K562 (cell line): ENCODE results near the gene FXYD4. TPM values are rescaled to one million over a fixed set of nuclear protein-coding genes. Genes with fewer than 3 reads are reported as not detected.

Source experiments
- ARID1B ChIP-seq: fragments of 450-650 bp; IDR thresholded peaks from 2 replicates; pipeline ENCODE4 v1.6.1; 2016; ENCODE audit warnings: antibody characterized with exemption, mild to moderate bottlenecking, inconsistent platforms
- BRF1 ChIP-seq: IDR thresholded peaks from 3 replicates; pipeline ENCODE4 v1.6.1; 2011; ENCODE audit warnings: borderline replicate concordance, mild to moderate bottlenecking; ENCODE audit not compliant: insufficient read length; ENCODE audit errors: extremely low read depth
- CBFB ChIP-seq: sonication (generic); formaldehyde crosslinking; IDR thresholded peaks from 2 replicates; pipeline ENCODE4 v1.4.0; 2020; ENCODE audit warnings: mild to moderate bottlenecking, missing genetic modification reagents
- FOXA3 ChIP-seq, 2 experiments: fragments of 450-650 bp in 1 of 2; sonication (generic) in 1 of 2; formaldehyde crosslinking; IDR thresholded peaks in 1 of 2; conservative IDR thresholded peaks in 1 of 2; 2 replicates each; pipeline versions ENCODE4 v1.4.0 to v1.8.0; 2020 to 2022; ENCODE audit warnings: mild to moderate bottlenecking in 2 of 2, missing genetic modification reagents in 1 of 2
- FOXJ2 ChIP-seq: fragments of 200-800 bp; sonication (Bioruptor generic); IDR thresholded peaks from 2 replicates; pipeline ENCODE4 v1.6.1; 2016; ENCODE audit warnings: missing genetic modification characterization, missing compliant biosample characterization
- GATAD2A ChIP-seq: fragments of 450-650 bp; IDR thresholded peaks from 2 replicates; pipeline ENCODE4 v1.6.1; 2017
- HSF4 ChIP-seq: fragments of 250-450 bp; sonication (Bioruptor Pico); IDR thresholded peaks from 2 replicates; pipeline ENCODE4 v2.1.2; 2022; ENCODE audit warnings: mild to moderate bottlenecking, moderate library complexity, borderline replicate concordance
- JUN ChIP-seq, 2 experiments: sonication (generic) in 1 of 2; formaldehyde crosslinking in 1 of 2; IDR thresholded peaks; 2 replicates each; pipeline versions ENCODE4 v1.6.1 to v1.8.0; 2012 to 2022; ENCODE audit warnings: borderline replicate concordance in 2 of 2, mild to moderate bottlenecking in 2 of 2, improper control_type of control experiment in 1 of 2, low read depth in 1 of 2, low read length in 1 of 2, missing genetic modification reagents in 1 of 2
- MBD2 ChIP-seq: sonication (generic); IDR thresholded peaks from 2 replicates; pipeline ENCODE4 v1.6.1; 2016; ENCODE audit warnings: low read depth, borderline replicate concordance
- POLR2G ChIP-seq: fragments of 200-400 bp; formaldehyde crosslinking; IDR thresholded peaks from 2 replicates; pipeline ENCODE4 v1.6.1; 2017; ENCODE audit warnings: low read depth, mild to moderate bottlenecking, antibody characterized with exemption, low read length, moderate library complexity
- RFX5 ChIP-seq: IDR thresholded peaks from 2 replicates; pipeline ENCODE4 v1.6.1; 2011; ENCODE audit warnings: low read depth, mild to moderate bottlenecking, improper control_type of control experiment, low read length
- SMAD3 ChIP-seq: fragments of 450-650 bp; formaldehyde crosslinking; conservative IDR thresholded peaks from 2 replicates; pipeline ENCODE4 v1.4.0; 2020; ENCODE audit warnings: mild to moderate bottlenecking
- YY1 ChIP-seq, 3 experiments: IDR thresholded peaks; 2 replicates each; pipeline ENCODE4 v1.6.1; 2011; ENCODE audit warnings: low read length in 2 of 3, mild to moderate bottlenecking in 2 of 3, moderate library complexity in 2 of 3, borderline replicate concordance in 1 of 3, control low read depth in 1 of 3, low read depth in 1 of 3; ENCODE audit not compliant: insufficient read depth in 3 of 3, insufficient replicate concordance in 2 of 3, control insufficient read depth in 1 of 3, insufficient read length in 1 of 3; ENCODE audit errors: extremely low read depth in 1 of 3
- ZBED1 ChIP-seq: IDR thresholded peaks from 2 replicates; pipeline ENCODE4 v1.6.1; 2014
- ZBTB7A ChIP-seq: IDR thresholded peaks from 2 replicates; pipeline ENCODE4 v1.6.1; 2011; ENCODE audit warnings: low read depth, mild to moderate bottlenecking, low read length, moderate library complexity, borderline replicate concordance; ENCODE audit not compliant: control insufficient read depth
- ZSCAN29 ChIP-seq: fragments of 450-650 bp; IDR thresholded peaks from 2 replicates; pipeline ENCODE4 v1.6.1; 2017
- polyA plus RNA-seq, 8 experiments: library from polyadenylated mRNA; depleted of rRNA in 4 of 8; stranded (reverse) in 5 of 8; unstranded in 3 of 8; fragments of >200 nt; fragmentation: Nextera tagmentation in 2 of 8; fragmentation: Illumina TruSeq in 1 of 8; extraction: Ambion mirVana in 2 of 8; extraction: Trizol in 1 of 8; gene quantifications; 2 replicates each; pipeline versions ENCODE4 v1.2.1 to v1.2.3, GENCODE V29; 2011 to 2014; ENCODE audit warnings: inconsistent platforms in 1 of 8, missing spikeins in 1 of 8
- total RNA-seq, 7 experiments: library from RNA; depleted of rRNA in 6 of 7; stranded (reverse); fragments of >200 nt in 6 of 7; fragmentation: Illumina TruSeq in 2 of 7; extraction: Trizol in 2 of 7; gene quantifications; 2 replicates each; pipeline versions ENCODE4 v1.2.1 to v1.2.3, GENCODE V29; 2011 to 2021; ENCODE audit warnings: low replicate concordance in 1 of 7
- TF ChIP-seq, protein P1 (sequence below): fragments of 450-650 bp; formaldehyde crosslinking; IDR thresholded peaks from 2 replicates; pipeline ENCODE4 v1.4.0; 2020; ENCODE audit warnings: mild to moderate bottlenecking, moderate library complexity
- TF ChIP-seq, protein P2 (sequence below): fragments of 450-650 bp; formaldehyde crosslinking; IDR thresholded peaks from 2 replicates; pipeline ENCODE4 v1.4.0; 2022; ENCODE audit warnings: mild to moderate bottlenecking, moderate library complexity
- TF ChIP-seq, protein P3 (sequence below): fragments of 250-450 bp; sonication (Bioruptor Pico); IDR thresholded peaks from 2 replicates; pipeline ENCODE4 v1.4.0; 2020; ENCODE audit warnings: mild to moderate bottlenecking, moderate library complexity
- TF ChIP-seq, protein P4 (sequence below): sonication (generic); formaldehyde crosslinking; IDR thresholded peaks from 2 replicates; pipeline ENCODE4 v1.8.1; 2022; ENCODE audit warnings: missing genetic modification reagents

Gene FXYD4
- total and polyA plus RNA-seq, 9 of the 15 experiments (the other 6 are each of a cell fraction or from before 2014, with no cell fraction given), result not detected

DNA sequence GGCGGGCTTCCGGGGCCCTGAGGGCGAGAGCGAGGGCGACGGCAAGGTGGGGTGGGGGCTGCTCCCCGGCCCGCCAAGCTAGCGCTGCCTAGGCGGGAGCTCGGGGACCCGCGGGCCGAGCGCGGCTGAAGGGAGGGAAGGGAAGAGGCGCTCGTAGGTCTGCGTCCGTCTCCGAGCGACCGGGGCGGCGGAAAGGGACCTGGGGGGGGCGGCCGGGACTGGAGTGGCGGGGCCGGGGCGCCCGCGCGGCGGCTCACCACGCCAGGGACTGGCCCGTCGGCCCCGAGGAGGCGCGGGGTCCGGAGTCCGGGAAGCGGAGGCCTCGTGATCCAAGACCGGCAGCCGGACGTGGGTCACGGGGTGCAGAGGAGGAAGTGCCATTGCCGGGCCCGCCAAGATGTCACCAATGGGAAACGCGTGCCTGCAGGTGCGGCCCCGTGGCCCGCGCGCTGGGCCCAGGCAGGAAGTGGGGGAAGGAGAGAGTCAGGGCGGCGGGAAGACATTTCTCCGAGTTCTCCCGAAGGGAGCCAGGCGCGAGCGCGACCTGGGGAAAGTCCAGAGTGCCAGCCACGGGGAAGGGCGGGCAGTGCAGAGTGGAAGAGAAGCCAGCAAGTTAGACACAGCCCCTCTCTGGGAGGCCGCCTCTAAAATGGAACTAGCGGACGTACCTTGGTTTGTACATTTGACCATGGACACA lies 25.6 kb downstream of the FXYD4 start (continued):
- TF ChIP-seq ARID1B, result 0 out of 2 replicates have a peak, but pooled peaks have one; percentile 41
- TF ChIP-seq FOXA3 (CRISPR knock-in tag; conservative IDR thresholded peaks at IDR 0.05 in 1 of 2, IDR thresholded peaks at IDR 0.05 in 1 of 2), result peak in 1 of 2 experiments; percentile 96; a peak in 1 of 4 replicates
- TF ChIP-seq GATAD2A, result peak; percentile 71; the same call in 1 of the 2 replicates
- TF ChIP-seq, protein P1, sequence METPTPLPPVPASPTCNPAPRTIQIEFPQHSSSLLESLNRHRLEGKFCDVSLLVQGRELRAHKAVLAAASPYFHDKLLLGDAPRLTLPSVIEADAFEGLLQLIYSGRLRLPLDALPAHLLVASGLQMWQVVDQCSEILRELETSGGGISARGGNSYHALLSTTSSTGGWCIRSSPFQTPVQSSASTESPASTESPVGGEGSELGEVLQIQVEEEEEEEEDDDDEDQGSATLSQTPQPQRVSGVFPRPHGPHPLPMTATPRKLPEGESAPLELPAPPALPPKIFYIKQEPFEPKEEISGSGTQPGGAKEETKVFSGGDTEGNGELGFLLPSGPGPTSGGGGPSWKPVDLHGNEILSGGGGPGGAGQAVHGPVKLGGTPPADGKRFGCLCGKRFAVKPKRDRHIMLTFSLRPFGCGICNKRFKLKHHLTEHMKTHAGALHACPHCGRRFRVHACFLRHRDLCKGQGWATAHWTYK, result peak; percentile 90
- TF ChIP-seq CBFB (CRISPR knock-in tag), result peak; percentile 57; the same call in 1 of the 2 replicates
- no peak for TF ChIP-seq RFX5
- no peak for TF ChIP-seq BRF1
- no peak; the same call in 1 of the 2 replicates for TF ChIP-seq ZBED1
- peak; percentile 88 for TF ChIP-seq ZBTB7A
- TF ChIP-seq MBD2, result peak; percentile 73; the same call in 1 of the 2 replicates
- TF ChIP-seq HSF4 (CRISPR knock-in tag), result 0 out of 2 replicates have a peak, but pooled peaks have one; percentile 34
- TF ChIP-seq YY1 (IDR thresholded peaks at IDR 0.05; ENCODE audit: borderline replicate concordance in 1 of 3, control insufficient read depth in 1 of 3, extremely low read depth in 1 of 3, insufficient read depth in 3 of 3, insufficient read length in 1 of 3, insufficient replicate concordance in 2 of 3, low read depth in 1 of 3, low read length in 2 of 3), result peak; percentile 39 to 89 (median 85)
- TF ChIP-seq ZSCAN29, result no peak
- TF ChIP-seq, protein P2, sequence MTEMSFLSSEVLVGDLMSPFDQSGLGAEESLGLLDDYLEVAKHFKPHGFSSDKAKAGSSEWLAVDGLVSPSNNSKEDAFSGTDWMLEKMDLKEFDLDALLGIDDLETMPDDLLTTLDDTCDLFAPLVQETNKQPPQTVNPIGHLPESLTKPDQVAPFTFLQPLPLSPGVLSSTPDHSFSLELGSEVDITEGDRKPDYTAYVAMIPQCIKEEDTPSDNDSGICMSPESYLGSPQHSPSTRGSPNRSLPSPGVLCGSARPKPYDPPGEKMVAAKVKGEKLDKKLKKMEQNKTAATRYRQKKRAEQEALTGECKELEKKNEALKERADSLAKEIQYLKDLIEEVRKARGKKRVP, result 0 out of 2 replicates have a peak, but pooled peaks have one; percentile 33
- peak; percentile 88 for TF ChIP-seq POLR2G
- TF ChIP-seq JUN (IDR thresholded peaks at IDR 0.05; ENCODE audit: borderline replicate concordance, low read depth, low read length), result peak; percentile 80; the same call in 1 of the 2 replicates
- peak; percentile 98 for TF ChIP-seq JUN (CRISPR knock-in tag; IDR thresholded peaks at IDR 0.05; ENCODE audit: borderline replicate concordance)
- TF ChIP-seq, protein P3, sequence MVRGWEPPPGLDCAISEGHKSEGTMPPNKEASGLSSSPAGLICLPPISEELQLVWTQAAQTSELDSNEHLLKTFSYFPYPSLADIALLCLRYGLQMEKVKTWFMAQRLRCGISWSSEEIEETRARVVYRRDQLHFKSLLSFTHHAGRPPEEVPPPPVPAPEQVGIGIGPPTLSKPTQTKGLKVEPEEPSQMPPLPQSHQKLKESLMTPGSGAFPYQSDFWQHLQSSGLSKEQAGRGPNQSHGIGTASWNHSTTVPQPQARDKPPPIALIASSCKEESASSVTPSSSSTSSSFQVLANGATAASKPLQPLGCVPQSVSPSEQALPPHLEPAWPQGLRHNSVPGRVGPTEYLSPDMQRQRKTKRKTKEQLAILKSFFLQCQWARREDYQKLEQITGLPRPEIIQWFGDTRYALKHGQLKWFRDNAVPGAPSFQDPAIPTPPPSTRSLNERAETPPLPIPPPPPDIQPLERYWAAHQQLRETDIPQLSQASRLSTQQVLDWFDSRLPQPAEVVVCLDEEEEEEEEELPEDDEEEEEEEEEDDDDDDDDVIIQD (CRISPR knock-in tag), result no peak
- TF ChIP-seq, protein P4, sequence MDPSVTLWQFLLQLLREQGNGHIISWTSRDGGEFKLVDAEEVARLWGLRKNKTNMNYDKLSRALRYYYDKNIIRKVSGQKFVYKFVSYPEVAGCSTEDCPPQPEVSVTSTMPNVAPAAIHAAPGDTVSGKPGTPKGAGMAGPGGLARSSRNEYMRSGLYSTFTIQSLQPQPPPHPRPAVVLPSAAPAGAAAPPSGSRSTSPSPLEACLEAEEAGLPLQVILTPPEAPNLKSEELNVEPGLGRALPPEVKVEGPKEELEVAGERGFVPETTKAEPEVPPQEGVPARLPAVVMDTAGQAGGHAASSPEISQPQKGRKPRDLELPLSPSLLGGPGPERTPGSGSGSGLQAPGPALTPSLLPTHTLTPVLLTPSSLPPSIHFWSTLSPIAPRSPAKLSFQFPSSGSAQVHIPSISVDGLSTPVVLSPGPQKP (CRISPR knock-in tag), result no peak
- TF ChIP-seq SMAD3 (CRISPR knock-in tag), result peak; percentile 62; the same call in 1 of the 2 replicates
- no peak; the same call in 1 of the 2 replicates for TF ChIP-seq FOXJ2
